Esophagus muscularis mucosa (tissue), 4 donors: ENCODE measurements around the gene CLPTM1. TPM values are rescaled to one million over a fixed set of nuclear protein-coding genes. Genes with fewer than 3 reads are reported as not detected.

Source experiments
- DNase-seq: peaks from one replicate; pipeline ENCODE4 v3.0.0-alpha.2; 2017; ENCODE audit errors: extremely low spot score
- H3K27ac ChIP-seq, 4 donors: fragments of 200-600 bp; sonication (generic); replicated peaks in 1 of 4; 1 replicate in 3 of 4; 2 replicates in 1 of 4; pipeline ENCODE4 v1.5.1; 2016 to 2019; ENCODE audit warnings: mild to moderate bottlenecking in 1 of 4
- H3K27me3 ChIP-seq, 4 donors: fragments of 200-600 bp; sonication (generic); one replicate each; pipeline versions ENCODE4 v1.5.1 to v1.6.0; 2016 to 2019
- H3K36me3 ChIP-seq, 4 donors: fragments of 200-600 bp; sonication (generic); one replicate each; pipeline ENCODE4 v1.5.1; 2016 to 2019
- H3K4me1 ChIP-seq, 4 donors: fragments of 200-600 bp; sonication (generic); one replicate each; pipeline ENCODE4 v1.5.1; 2016 to 2019
- H3K4me3 ChIP-seq, 4 donors: fragments of 200-600 bp; sonication (generic); 1 replicate in 2 of 4; 2 replicates in 2 of 4; pipeline ENCODE4 v1.5.1; 2016 to 2019; ENCODE audit warnings: mild to moderate bottlenecking in 4 of 4, moderate library complexity in 1 of 4
- H3K9me3 ChIP-seq, 4 donors: fragments of 200-600 bp; sonication (generic); 1 replicate in 3 of 4; 2 replicates in 1 of 4; pipeline ENCODE4 v1.5.1; 2016 to 2019
- CTCF ChIP-seq, 3 experiments: fragments of 200-600 bp in 2 of 3; fragments of 450-650 bp in 1 of 3; sonication (generic) in 2 of 3; IDR thresholded peaks; one replicate each; pipeline ENCODE4 v1.5.1; 2017 to 2019; ENCODE audit warnings: antibody characterized with exemption in 3 of 3, mild to moderate bottlenecking in 2 of 3, moderate library complexity in 1 of 3
- EP300 ChIP-seq: sonication (generic); formaldehyde crosslinking; IDR thresholded peaks from one replicate; pipeline ENCODE4 v1.6.1; 2017; ENCODE audit warnings: antibody characterized with exemption
- POLR2A ChIP-seq: fragments of 450-650 bp; IDR thresholded peaks from one replicate; pipeline ENCODE4 v1.6.1; 2017; ENCODE audit warnings: antibody characterized with exemption, moderate library complexity, mild to moderate bottlenecking, low read depth
- POLR2AphosphoS5 ChIP-seq, 2 donors: sonication (generic); formaldehyde crosslinking; IDR thresholded peaks; one replicate each; pipeline ENCODE4 v1.6.1; 2017; ENCODE audit warnings: antibody characterized with exemption in 2 of 2
- WGBS: methylation state at CpG from one replicate; pipeline ENCODE4 v1.1.5; 2018; 5-methylcytosine and 5-hydroxymethylcytosine counted together
- intact Hi-C: fragments of 100-400 bp; cut with DNase I; formaldehyde crosslinking; loops from one replicate; pipeline ENCODE4 v1.15.1; 2023
- total RNA-seq, 4 donors: library from RNA; depleted of rRNA; stranded (reverse); fragments of >200 nt; gene quantifications; one replicate each; pipeline versions ENCODE4 v1.1.0 to v1.2.1, GENCODE V29; 2016

Gene CLPTM1
- 100 to 1,000 TPM in 2 of 4 donors, 10 to 100 TPM in 2; 46.6 to 154 (median 79.5) TPM for total RNA-seq

GRCh38 chr19:44954649-44955504, at the start of gene CLPTM1:
TSS of gene CLPTM1 (plus strand) at chr19:44955380. CDS start at chr19:44955396, 16 bp downstream.
- H3K27ac ChIP-seq, result peak within 1 kb of the TSS; percentile 81 to 93 (median 90)
- peak; percentile 20 for TF ChIP-seq EP300
- peak in 1 of 3 experiments; percentile 26 for TF ChIP-seq CTCF (IDR thresholded peaks at IDR 0.05)
- TF ChIP-seq POLR2A, result peak; percentile 28
- TF ChIP-seq POLR2AphosphoS5 (IDR thresholded peaks at IDR 0.05), result peak; percentile 88 to 93
- peaks cover 37 to 76% (median 70%) of the 10 kb centered on the region in 4 donors for H3K4me1 ChIP-seq
- intact Hi-C loops, result no loop called here
- H3K9me3 ChIP-seq, result no peaks in the 10 kb centered on the region
- peak; percentile 99 for DNase-seq
- H3K27me3 ChIP-seq, result no peaks in the 10 kb centered on the region
- peaks cover 0 to 19% (median 11%) of the 10 kb centered on the region in 4 donors for H3K36me3 ChIP-seq
- H3K4me3 ChIP-seq, result peak within 1 kb of the TSS; percentile 69 to 99 (median 92)
- WGBS, result 1% methylated on average over 65 of the region's 65 CpGs

- TF ChIP-seq POLR2AphosphoS5 (IDR thresholded peaks at IDR 0.05) (no peak), POLR2A (no peak), CTCF (IDR thresholded peaks at IDR 0.05) (no peak), EP300 (no peak)
- peaks cover 19 to 29% (median 28%) of the 10 kb centered on the region in 4 donors for H3K36me3 ChIP-seq
- 4% methylated on average over 16 of the region's 20 CpGs for WGBS
- peaks cover 7 to 49% (median 25%) of the 10 kb centered on the region in 4 donors for H3K27me3 ChIP-seq
- no peaks in the 10 kb centered on the region for H3K9me3 ChIP-seq
- peaks cover 9 to 31% (median 22%) of the 10 kb centered on the region in 4 donors for H3K4me1 ChIP-seq
- intact Hi-C loops, result no loop called here
- H3K4me3 ChIP-seq, result peak within 1 kb of the TSS in 2 of 4 donors; percentile 12 to 14
- H3K27ac ChIP-seq, result no peak within 1 kb of the TSS
- no peak for DNase-seq
Measured at GRCh38 chr19:44905437-44906160, 49.6 kb upstream of the CLPTM1 start, which contains the start of gene APOE. TSS of gene APOE (plus strand) at chr19:44905796. CDS start at chr19:44906625, 829 bp downstream.

GRCh38 chr19:44907613-44908012, 47.6 kb upstream of the CLPTM1 start:
- Histone ChIP-seq H3K9me3 (no peaks in the 10 kb centered on the region), H3K36me3 (peaks cover 6 to 9% (median 8%) of the 10 kb centered on the region in 4 donors), H3K27ac (no peak overlapping the region), H3K27me3 (peaks cover 7 to 59% (median 25%) of the 10 kb centered on the region in 4 donors), H3K4me1 (peaks cover 14 to 41% (median 35%) of the 10 kb centered on the region in 4 donors), H3K4me3 (no peak overlapping the region)
- DNase-seq, result no peak
- TF ChIP-seq EP300, result no peak
- TF ChIP-seq POLR2AphosphoS5 (IDR thresholded peaks at IDR 0.05), result no peak
- TF ChIP-seq POLR2A, result no peak
- no peak for TF ChIP-seq CTCF (IDR thresholded peaks at IDR 0.05)
- intact Hi-C loops, result no loop called here
- 95% methylated on average over 7 of the region's 12 CpGs for WGBS

- Histone ChIP-seq H3K4me3 (no peak overlapping the region), H3K4me1 (peaks cover 14 to 41% (median 35%) of the 10 kb centered on the region in 4 donors), H3K27ac (no peak overlapping the region), H3K27me3 (peaks cover 7 to 64% (median 25%) of the 10 kb centered on the region in 4 donors), H3K9me3 (no peaks in the 10 kb centered on the region), H3K36me3 (peaks cover 0 to 3% (median 2%) of the 10 kb centered on the region in 4 donors)
- DNase-seq, result no peak
- TF ChIP-seq EP300 (no peak), CTCF (IDR thresholded peaks at IDR 0.05) (no peak), POLR2A (no peak), POLR2AphosphoS5 (IDR thresholded peaks at IDR 0.05) (no peak)
- WGBS, result 94% methylated on average over 45 of the region's 46 CpGs
- intact Hi-C loops, result no loop called here
Measured at GRCh38 chr19:44908074-44908835, 46.9 kb upstream of the CLPTM1 start.
